K562 (cell line): ENCODE results near the gene ZFAND3. TPM values are rescaled to one million over a fixed set of nuclear protein-coding genes. Genes with fewer than 3 reads are reported as not detected.

ENCODE experiments used
- ATAC-seq: fragments of 200-7000 bp; cut with Tn5 transposase; 3 replicates; pipeline ENCODE4 v1.9.1; 2020; ENCODE audit warnings: moderate library complexity
- BruUV-seq: library from RNA; stranded (reverse); fragments of 400-500 nt; replicated peaks from 2 replicates; lab custom pipeline; 2021; lab: Mats Ljungman, UMichigan
- CTCF ChIA-PET: fragments of 300-600 bp; formaldehyde crosslinking; extraction: SDS; loops from one replicate; lab custom pipeline; 2021; ENCODE audit warnings: low intra/inter-chr PET ratio; lab: Yijun Ruan, JAX
- POLR2A ChIA-PET: fragments of 300-600, 350-650 bp; sonication (Branson Sonifier 250); formaldehyde crosslinking; extraction: SDS; loops from one replicate; lab custom pipeline; 2021; ENCODE audit warnings: antibody characterized with exemption, inconsistent platforms; lab: Yijun Ruan, JAX
- DNase-seq, 4 experiments: peaks; one replicate each; pipeline versions ENCODE4 v3.0.0 to v3.0.0-alpha.2; 2011 to 2018; ENCODE audit warnings: low spot score in 3 of 4, mixed read lengths in 3 of 4; ENCODE audit errors: extremely low read depth in 1 of 4
- FAIRE-seq: peaks from 2 replicates; lab custom pipeline; 2011; peaks lifted over from hg19 to GRCh38; lab: Jason Lieb, UNC
- H2AFZ ChIP-seq: 2 replicates; pipeline ENCODE4 v1.6.0; 2011; ENCODE audit warnings: low read depth, low read length, control low read depth, inconsistent platforms
- H3K27ac ChIP-seq: fragments of 200-600 bp; 3 replicates; pipeline ENCODE4 v1.8.0; 2011; ENCODE audit warnings: low read depth, mild to moderate bottlenecking, control low read depth, inconsistent platforms, low read length, moderate library complexity, mixed read lengths; ENCODE audit errors: extremely low read depth
- H3K27me3 ChIP-seq, 2 experiments: fragments of 300-600 bp in 1 of 2; 2 replicates in 1 of 2; 3 replicates in 1 of 2; pipeline versions ENCODE4 v1.6.0 to v1.8.0; 2011; ENCODE audit warnings: inconsistent platforms in 2 of 2, low read length in 2 of 2, mild to moderate bottlenecking in 1 of 2, mixed read lengths in 1 of 2, moderate library complexity in 1 of 2; ENCODE audit not compliant: control insufficient read depth in 2 of 2, insufficient read depth in 2 of 2
- H3K36me3 ChIP-seq: fragments of 300-600 bp; 3 replicates; pipeline ENCODE4 v1.8.0; 2011; ENCODE audit warnings: mild to moderate bottlenecking, low read length, inconsistent platforms; ENCODE audit not compliant: control insufficient read depth, insufficient read depth
- H3K4me1 ChIP-seq, 2 experiments: fragments of 200-600 bp in 1 of 2; replicated peaks in 1 of 2; 2 replicates in 1 of 2; 3 replicates in 1 of 2; pipeline versions ENCODE4 v1.5.1 to v1.8.0; 2011; ENCODE audit warnings: inconsistent platforms in 2 of 2, low read length in 2 of 2, mild to moderate bottlenecking in 1 of 2, mixed read lengths in 1 of 2, moderate library complexity in 1 of 2; ENCODE audit not compliant: control insufficient read depth in 2 of 2, insufficient read depth in 2 of 2
- H3K4me2 ChIP-seq: 2 replicates; pipeline ENCODE4 v1.6.1; 2011; ENCODE audit warnings: low read length, control low read depth, inconsistent platforms, mixed read lengths; ENCODE audit not compliant: insufficient read depth
- H3K4me3 ChIP-seq: fragments of 200-600 bp; sonication (generic), shearing (Covaris generic); 2 replicates; pipeline ENCODE4 v1.5.1; 2016; ENCODE audit warnings: control low read depth, inconsistent platforms
- H3K79me2 ChIP-seq: fragments of 200-600 bp; 3 replicates; pipeline ENCODE4 v1.8.0; 2011; ENCODE audit warnings: low read length, inconsistent platforms; ENCODE audit not compliant: control insufficient read depth, insufficient read depth
- H3K9ac ChIP-seq, 2 experiments: 2 replicates each; pipeline versions ENCODE4 v1.6.0 to v1.6.1; 2011; ENCODE audit warnings: low read depth in 2 of 2, low read length in 2 of 2, control low read depth in 1 of 2, inconsistent platforms in 1 of 2, mild to moderate bottlenecking in 1 of 2, mixed read lengths in 1 of 2; ENCODE audit not compliant: insufficient read depth in 1 of 2
- H3K9me1 ChIP-seq: one replicate; pipeline ENCODE4 v1.6.0; 2011; ENCODE audit warnings: inconsistent platforms, mild to moderate bottlenecking, low read length, moderate library complexity; ENCODE audit not compliant: control insufficient read depth, insufficient read depth
- H3K9me3 ChIP-seq: replicated peaks from 2 replicates; pipeline ENCODE4 v1.5.1; 2011; ENCODE audit warnings: low read depth, low read length, inconsistent platforms; ENCODE audit not compliant: control insufficient read depth, insufficient read depth
- H4K20me1 ChIP-seq: replicated peaks from 2 replicates; pipeline ENCODE4 v1.6.1; 2011; ENCODE audit warnings: low read length, inconsistent platforms, mixed read lengths; ENCODE audit not compliant: control insufficient read depth, insufficient read depth
- ATF4 ChIP-seq: fragments of 450-650 bp; formaldehyde crosslinking; IDR thresholded peaks from 2 replicates; pipeline ENCODE4 v1.4.0; 2022; ENCODE audit warnings: mild to moderate bottlenecking, moderate library complexity
- NFIC ChIP-seq: fragments of 450-650 bp; IDR thresholded peaks from 2 replicates; pipeline ENCODE4 v1.6.1; 2017; ENCODE audit warnings: mild to moderate bottlenecking, inconsistent platforms
- NKRF ChIP-seq: fragments of 450-650 bp; IDR thresholded peaks from 2 replicates; pipeline ENCODE4 v1.6.1; 2016; ENCODE audit warnings: borderline replicate concordance
- POLR2G ChIP-seq: fragments of 200-400 bp; formaldehyde crosslinking; IDR thresholded peaks from 2 replicates; pipeline ENCODE4 v1.6.1; 2017; ENCODE audit warnings: low read depth, mild to moderate bottlenecking, antibody characterized with exemption, low read length, moderate library complexity
- RERE ChIP-seq: sonication (generic); formaldehyde crosslinking; IDR thresholded peaks from 2 replicates; pipeline ENCODE4 v1.8.0; 2023; ENCODE audit warnings: missing genetic modification reagents, mild to moderate bottlenecking, borderline replicate concordance
- TAF1 ChIP-seq: IDR thresholded peaks from 2 replicates; pipeline ENCODE4 v1.6.1; 2011; ENCODE audit warnings: mild to moderate bottlenecking, low read length, moderate library complexity; ENCODE audit not compliant: insufficient read depth, control insufficient read depth, severe bottlenecking; ENCODE audit errors: extremely low read depth
- ZBTB33 ChIP-seq: sonication (generic); formaldehyde crosslinking; IDR thresholded peaks from 2 replicates; pipeline ENCODE4 v1.8.1; 2023; ENCODE audit warnings: mild to moderate bottlenecking, missing genetic modification reagents
- ZNF146 ChIP-seq: IDR thresholded peaks from one replicate; pipeline ENCODE4 v1.6.1; 2018; ENCODE audit warnings: missing compliant biosample characterization; ENCODE audit not compliant: unreplicated experiment
- ZNF24 ChIP-seq: fragments of 450-650 bp; IDR thresholded peaks from 2 replicates; pipeline ENCODE4 v1.6.1; 2016
- ZNF431 ChIP-seq: sonication (generic); formaldehyde crosslinking; IDR thresholded peaks from 2 replicates; pipeline ENCODE4 v1.8.0; 2022; ENCODE audit warnings: mild to moderate bottlenecking, missing genetic modification reagents
- WGBS: fragments of 100-300 bp; shearing (Covaris generic); methylation state at CpG from one replicate; pipeline ENCODE4 v1.1.6; 2016; ENCODE audit warnings: low coverage, mixed read lengths; ENCODE audit not compliant: insufficient coverage; ENCODE audit errors: missing lambda C conversion rate; 5-methylcytosine and 5-hydroxymethylcytosine counted together
- in situ Hi-C: fragments of 300-500 bp; cut with MboI; formaldehyde crosslinking; loops from 4 replicates; pipeline ENCODE4 v1.15.0; 2018; ENCODE audit warnings: inconsistent platforms, mixed read lengths
- intact Hi-C: fragments of 100-400 bp; cut with micrococcal nuclease; formaldehyde crosslinking; loops from 2 replicates; pipeline ENCODE4 v1.14.2; 2022
- polyA plus RNA-seq, 8 experiments: library from polyadenylated mRNA; depleted of rRNA in 4 of 8; stranded (reverse) in 5 of 8; unstranded in 3 of 8; fragments of >200 nt; fragmentation: Nextera tagmentation in 2 of 8; fragmentation: Illumina TruSeq in 1 of 8; extraction: Ambion mirVana in 2 of 8; extraction: Trizol in 1 of 8; gene quantifications; 2 replicates each; pipeline versions ENCODE4 v1.2.1 to v1.2.3, GENCODE V29; 2011 to 2014; ENCODE audit warnings: inconsistent platforms in 1 of 8, missing spikeins in 1 of 8
- total RNA-seq, 7 experiments: library from RNA; depleted of rRNA in 6 of 7; stranded (reverse); fragments of >200 nt in 6 of 7; fragmentation: Illumina TruSeq in 2 of 7; extraction: Trizol in 2 of 7; gene quantifications; 2 replicates each; pipeline versions ENCODE4 v1.2.1 to v1.2.3, GENCODE V29; 2011 to 2021; ENCODE audit warnings: low replicate concordance in 1 of 7

The ZFAND3 gene
- total and polyA plus RNA-seq, 9 of the 15 experiments (the other 6 are each of a cell fraction or from before 2014, with no cell fraction given), result 0.81 to 26.6 (median 11.8) TPM

GRCh38 chr6:38185752-38186151 lies 366.2 kb downstream of the ZFAND3 start:
- H3K27me3 ChIP-seq, result peaks cover 37 to 62% of the 10 kb centered on the region in 2 experiments
- 0% methylated on average over 8 of the region's 8 CpGs for WGBS
- BruUV-seq, result no TSS peak
- no peak for TF ChIP-seq ZNF431 (CRISPR knock-in tag)
- no peak for TF ChIP-seq NKRF
- no peak for TF ChIP-seq ATF4 (CRISPR knock-in tag)
- no peak for TF ChIP-seq TAF1
- no peak for TF ChIP-seq ZBTB33 (CRISPR knock-in tag)
- TF ChIP-seq ZNF146 (CRISPR knock-in tag), result no peak
- TF ChIP-seq NFIC, result no peak
- TF ChIP-seq RERE, result no peak
- no peak for TF ChIP-seq POLR2G
- TF ChIP-seq ZNF24, result no peak

More at GRCh38 chr6:38185752-38186151, 366.2 kb downstream of the ZFAND3 start:
- no peaks in the 10 kb centered on the region for H3K9me3 ChIP-seq
- ChIA-PET CTCF (no interaction called here), POLR2A (interaction anchor here (3.7 kb wide), 1 partner anchor 23 kb away, joined by 13 read pairs; no protein-coding TSS in a partner anchor)
- H3K9me1 ChIP-seq, result no peaks in the 10 kb centered on the region
- intact Hi-C loops (no loop called here), in situ Hi-C loops (no loop called here)
- no peak overlapping the region for H3K4me2 ChIP-seq
- H4K20me1 ChIP-seq, result peaks cover 16% of the 10 kb centered on the region; the same call in 1 of the 2 replicates
- no peaks in the 10 kb centered on the region for H3K79me2 ChIP-seq
- H3K4me1 ChIP-seq, result no peaks in the 10 kb centered on the region
- no peak overlapping the region for H2AFZ ChIP-seq
- no peak overlapping the region for H3K4me3 ChIP-seq
- H3K36me3 ChIP-seq, result no peaks in the 10 kb centered on the region
- DNase-seq (no peak), ATAC-seq (no peak), FAIRE-seq (no peak)
- H3K27ac ChIP-seq, result no peak overlapping the region
- H3K9ac ChIP-seq, result no peak overlapping the region
